Activated naive CD8-positive, alpha-beta T cell treated with anti-CD3 and anti-CD28 coated beads, Interleukin-2, amount 50 U/mL, for 16 hours (primary cell): ENCODE measurements around the gene GLRX5.

ENCODE experiments used
- DNase-seq: peaks from one replicate; pipeline ENCODE4 v3.0.0-alpha.2; 2020; ENCODE audit warnings: low read depth, low spot score

The GLRX5 gene

DNA sequence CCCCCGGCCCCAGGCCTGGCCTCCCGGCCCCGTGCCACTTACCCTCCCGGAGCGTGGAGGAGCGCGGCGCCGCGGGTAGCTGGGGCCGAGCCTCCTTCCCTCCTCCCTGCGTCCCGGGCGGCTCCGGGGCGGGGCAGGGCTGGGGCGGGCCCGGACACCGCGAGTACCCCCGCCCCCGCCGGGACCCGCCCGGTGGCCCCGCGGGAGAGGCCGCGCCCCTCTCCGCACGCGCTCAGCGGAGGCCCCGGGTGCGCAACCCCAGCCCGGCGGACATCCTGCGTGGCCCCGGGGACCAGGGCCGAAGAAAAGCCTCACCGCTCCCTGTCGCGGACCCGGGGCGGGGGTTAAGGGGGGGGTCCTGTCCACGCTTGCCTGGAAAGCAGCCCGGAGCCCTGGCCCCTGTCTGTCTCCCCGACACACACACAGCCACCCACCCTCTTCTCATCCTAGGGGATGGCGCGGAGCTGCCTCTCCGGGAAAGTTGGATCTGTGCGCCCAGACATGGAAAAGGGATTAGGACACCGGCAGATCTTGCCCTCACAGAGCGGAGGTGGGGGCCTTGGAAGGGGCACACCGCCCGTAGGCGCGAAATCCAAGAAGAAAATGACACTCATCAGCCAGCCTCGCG is 18.2 kb upstream of the GLRX5 start, which contains the start of gene SYNE3:
SYNE3 (minus strand) TSS at position 97 of the 628 bp plus-strand sequence. CDS start 40,829 bp downstream, outside the sequence.
- no peak for DNase-seq

DNA sequence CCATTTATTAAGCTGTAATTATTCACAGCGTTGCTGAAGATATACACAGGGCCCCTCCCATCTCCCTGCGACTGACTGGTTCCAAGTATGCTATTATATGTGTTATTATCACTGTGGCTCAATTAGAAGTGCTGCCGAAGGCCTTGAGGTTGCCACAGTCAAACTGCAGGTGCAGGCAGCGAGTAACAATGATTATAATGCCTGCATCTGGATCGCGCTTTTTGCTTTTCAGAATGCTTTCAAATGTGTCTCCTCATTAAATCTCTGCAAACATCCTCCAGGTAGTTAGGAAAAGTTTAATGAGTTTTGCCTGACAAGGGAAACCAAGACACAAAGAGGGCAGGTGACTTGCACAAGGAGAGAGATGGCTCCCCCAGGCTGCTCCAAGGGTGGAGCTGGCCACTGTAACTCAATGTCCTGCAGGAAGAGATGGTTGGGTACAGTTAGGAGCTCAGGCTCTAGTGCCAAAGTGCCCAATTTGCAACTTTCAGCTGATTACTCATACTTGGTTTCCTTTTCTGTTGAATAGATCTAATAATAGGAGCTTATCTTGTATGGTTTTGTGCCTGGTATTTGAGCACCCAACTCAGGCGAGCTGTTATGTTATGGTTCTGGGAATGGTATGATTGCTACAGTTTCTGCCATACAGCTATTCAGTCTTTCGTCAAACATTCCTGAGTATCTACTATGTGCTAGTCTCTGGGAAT is 16.7 kb upstream of the GLRX5 start:
- no peak for DNase-seq

DNA sequence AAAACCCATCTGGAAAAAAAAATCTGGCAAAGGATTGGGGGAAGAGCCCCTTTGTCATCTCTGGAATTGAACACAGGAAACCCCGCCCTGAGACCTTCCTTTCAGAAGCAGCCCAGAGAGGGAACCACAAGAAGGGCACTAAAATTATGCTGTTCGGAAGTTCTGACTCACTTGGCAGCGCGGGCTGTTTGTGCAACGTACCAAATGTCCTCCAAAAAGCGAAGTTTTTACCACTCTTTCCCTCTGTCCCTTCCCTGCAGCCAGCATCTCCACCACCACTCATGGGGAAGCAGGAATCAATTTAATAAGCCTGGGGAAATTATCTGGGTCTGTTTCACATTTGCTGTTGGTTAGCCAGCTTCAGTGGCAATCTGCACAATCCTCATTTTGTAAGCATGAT is 15.2 kb upstream of the GLRX5 start:
- peak; percentile 35 for DNase-seq

DNA sequence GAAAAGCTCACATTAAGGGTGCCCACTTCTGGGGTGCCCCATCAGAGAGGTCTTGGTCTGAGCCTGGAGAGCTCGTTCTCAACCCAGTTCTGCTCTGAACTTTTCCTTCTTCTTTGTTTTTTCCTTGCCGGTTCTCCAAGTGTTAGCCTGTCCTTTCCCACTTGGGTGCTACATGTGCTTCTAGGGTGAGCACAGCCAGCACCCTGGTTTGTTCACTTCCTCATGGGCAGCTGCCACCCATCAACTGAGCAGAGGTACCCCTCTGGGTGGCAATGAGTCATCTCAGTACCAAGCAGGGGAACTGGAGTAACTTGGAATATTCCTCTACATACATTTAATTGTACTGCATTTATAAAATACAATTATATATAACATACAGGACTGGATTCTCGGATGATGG is 14.5 kb upstream of the GLRX5 start:
- DNase-seq: no peak

DNA sequence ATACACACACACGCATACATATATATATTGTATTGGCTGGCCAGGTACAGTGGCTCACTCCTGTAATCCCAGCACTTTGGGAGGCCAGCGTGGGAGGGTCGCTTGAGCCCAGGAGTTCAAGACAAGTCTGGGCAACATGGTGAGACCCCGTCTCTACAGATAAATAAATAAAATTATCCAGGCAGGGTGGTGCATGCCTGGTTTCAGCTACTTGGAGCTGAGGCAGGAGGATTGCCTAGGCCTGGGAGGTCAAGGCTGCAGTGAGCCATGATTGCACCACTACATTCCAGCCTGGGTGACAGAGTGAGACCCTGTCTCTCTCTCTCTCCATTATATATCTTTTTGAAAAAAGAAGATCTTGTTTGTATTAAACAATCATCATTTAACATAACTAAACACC is 13.8 kb upstream of the GLRX5 start:
- no peak for DNase-seq

DNA sequence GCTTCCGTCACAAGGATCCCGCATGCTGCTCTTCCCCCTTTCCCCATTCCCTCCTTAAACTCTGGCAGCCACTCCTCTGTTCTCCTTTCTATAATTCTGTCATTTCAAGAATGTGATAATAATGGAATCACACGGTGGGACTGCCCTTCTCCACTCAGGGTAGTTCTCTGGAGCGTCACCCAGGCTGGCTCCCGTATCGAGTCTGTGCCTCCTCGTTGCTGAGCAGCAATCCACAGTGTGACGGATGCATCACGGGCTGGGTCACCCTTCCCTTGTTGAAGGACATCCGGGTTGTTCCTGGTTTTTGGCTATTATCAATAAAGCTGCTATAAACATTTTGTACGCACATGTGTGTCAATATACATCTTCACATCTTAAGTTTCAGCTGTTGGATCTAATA is 12.7 kb upstream of the GLRX5 start:
- DNase-seq: no peak

DNA sequence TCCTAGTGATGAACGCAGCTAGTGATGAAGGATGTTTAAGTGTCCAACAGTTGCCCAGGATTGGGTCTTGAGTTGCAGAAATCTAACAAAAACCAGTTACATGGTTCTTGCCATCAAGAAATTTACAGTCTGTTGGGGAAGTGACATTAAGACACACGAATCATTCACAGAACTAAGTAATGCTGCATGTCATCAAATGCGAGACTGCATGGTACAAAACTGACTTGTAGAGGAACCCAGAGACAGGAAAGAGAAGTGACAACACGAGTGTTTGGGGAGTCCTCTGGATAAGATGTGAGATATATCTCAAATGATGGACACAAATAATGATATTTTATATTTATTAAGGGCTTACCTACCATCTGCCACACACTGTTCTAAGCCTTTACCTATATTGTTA is 12.3 kb upstream of the GLRX5 start:
- DNase-seq: no peak

DNA sequence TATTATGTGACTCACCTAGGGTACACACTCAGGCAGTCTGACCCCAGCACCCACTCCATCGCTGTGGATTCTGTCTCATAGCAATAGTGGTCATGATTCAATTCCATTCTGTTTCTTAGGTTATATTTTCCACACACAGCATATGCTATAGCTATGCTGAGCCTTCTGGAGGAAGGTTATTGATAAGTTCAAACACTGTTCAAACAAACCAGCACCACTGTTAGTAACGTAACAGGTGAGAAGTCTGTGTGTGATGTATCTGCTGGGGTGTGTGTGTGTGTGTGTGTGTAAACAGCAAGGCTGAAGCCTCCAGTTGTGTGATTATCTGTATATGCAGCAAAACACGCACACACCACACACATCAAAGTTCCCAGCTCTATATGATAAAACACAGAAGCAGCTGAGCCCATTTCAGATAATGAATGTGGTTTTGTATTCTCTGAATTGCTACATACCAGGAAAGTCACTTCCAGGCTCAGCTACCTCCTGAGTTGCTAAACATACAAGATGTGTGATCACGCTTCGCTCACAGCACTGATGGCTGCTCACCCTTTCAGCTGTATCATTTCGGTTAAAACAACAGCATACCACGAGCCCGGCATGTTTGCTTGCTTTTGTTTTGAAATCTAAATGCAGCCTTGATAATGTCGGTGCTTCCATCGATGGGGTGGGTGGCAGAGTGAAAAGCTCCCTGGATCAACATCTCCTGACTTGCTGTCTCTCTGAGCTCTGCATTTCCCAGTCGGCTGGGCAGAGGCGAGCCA is 11.6 kb upstream of the GLRX5 start:
- peak; percentile 32 for DNase-seq

DNA sequence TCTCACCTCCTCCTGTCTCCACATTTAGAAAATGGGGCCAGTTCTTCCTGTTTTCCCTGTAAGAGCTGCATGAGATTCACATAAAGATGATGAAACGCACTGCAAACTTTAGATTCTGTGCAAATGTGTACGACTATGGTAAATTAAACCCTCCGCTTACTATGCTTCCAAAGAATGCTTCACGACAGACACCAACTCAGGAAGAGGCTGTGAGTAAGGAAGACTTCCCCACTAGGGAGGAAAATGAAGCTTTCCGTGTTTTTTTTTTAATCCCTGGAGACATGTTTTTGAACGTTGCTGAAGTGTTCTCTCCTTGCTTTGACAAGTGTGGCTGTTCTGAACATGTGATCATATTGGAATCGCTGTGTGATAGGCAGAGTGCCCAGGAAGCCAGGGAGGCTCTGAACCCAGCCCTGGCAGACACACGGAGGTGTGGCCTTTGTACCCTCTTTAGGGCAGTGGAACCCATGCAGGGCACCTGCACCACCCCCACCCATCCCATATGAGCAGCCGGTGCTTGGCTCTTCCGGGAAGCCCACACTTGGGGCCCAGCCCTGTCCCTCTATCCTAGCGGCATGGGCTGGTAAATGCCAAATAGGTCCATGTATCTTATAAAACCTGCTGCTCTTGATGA is 10.9 kb upstream of the GLRX5 start:
- DNase-seq: no peak

DNA sequence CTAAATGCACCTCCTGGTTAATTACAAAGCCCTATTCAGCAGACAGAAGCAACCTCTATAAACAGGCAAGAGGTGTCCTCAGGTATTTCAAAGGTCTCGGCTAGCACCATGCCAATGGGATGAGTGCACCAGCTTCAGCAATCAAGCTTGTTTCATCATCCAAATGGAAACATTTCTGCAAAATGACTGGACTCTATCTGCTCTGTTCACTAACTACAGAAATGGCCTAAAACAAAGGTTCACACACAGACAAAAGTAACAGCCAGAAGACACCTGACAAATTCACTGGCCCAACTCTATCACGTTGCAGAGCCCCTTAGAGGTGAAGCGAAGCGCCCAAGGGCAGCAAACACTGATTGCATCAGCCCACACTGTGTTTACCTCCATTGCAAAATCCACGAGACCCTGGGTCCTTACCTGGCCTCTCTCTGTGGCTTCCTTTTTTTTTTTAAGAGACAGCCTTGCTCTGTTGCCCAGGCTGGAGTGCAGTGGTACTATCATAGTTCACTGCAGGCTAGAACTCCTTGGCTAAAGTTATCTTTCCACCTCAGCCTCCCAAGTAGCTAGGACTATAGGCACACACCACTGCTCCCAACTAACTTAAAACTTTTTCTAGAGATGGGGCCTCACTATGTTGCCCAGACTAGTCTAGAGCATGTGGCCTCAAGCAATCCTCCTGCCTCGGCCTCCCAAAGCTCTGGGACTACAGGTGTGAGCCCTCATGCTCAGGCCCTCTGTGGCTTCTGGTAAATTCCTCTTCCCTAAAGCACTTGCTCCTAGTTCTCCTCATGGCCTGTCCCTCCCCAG is 9.9 kb upstream of the GLRX5 start:
- no peak for DNase-seq

DNA sequence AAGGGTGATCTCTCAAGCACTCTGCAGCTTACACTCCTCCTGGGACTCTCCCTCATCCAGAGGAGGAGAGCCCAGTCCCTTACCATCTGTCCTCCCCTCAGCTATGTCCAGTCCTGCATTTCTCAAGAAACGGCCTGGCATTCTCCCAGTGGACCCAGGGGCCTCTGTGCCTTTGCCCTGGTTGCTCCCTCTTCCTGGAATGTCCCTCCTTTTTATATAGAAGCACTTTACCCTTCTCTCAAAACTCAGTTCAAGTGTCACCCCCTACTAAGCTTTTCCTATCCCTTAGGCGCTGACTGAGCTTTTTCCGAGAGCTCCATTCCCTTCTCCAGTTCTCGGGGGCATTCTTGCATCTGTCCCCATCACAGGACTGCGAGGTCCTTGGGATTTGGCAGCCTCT is 8.9 kb upstream of the GLRX5 start:
- no peak for DNase-seq

DNA sequence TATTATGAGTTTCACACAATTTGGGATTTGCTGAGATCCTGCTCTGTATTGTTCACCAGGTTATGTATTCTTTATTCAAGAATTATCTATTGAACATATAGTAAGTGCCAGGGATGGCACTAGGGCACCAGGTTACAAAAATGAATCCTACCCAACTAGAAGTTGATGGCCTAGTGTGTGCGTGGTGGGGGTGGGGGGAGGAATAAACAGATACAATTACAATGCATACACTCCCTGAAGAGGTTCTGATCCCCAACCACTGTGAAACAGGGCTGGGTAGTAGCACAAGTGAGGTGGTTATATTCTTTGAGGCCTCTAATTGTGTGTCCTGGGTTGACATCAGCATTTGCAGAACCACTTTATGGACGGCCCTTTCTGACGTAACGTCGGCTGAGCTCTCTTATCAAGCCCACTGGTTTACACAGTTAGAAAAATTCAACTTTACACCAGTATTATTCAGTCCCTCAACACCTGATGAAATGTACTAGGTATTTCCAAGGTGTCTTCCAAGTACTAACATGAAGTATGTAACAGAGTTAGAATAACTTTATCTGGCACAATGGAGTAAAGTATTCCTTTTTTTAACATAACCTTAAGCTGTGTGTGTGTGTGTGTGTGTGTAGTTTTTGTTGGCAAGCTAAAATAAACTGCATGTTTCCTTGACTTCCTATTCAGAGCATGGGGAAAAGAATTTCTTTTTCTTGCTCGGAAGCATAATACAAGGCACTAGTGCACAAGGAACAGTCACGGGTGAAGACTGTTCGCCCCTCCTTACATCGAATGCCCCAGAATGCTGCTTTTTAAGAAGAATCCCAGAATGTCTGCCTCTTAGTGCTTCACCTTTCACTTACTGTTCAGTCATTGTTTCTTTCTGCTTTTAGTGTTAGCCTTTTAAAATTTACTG is 8.1 kb upstream of the GLRX5 start:
- no peak for DNase-seq

DNA sequence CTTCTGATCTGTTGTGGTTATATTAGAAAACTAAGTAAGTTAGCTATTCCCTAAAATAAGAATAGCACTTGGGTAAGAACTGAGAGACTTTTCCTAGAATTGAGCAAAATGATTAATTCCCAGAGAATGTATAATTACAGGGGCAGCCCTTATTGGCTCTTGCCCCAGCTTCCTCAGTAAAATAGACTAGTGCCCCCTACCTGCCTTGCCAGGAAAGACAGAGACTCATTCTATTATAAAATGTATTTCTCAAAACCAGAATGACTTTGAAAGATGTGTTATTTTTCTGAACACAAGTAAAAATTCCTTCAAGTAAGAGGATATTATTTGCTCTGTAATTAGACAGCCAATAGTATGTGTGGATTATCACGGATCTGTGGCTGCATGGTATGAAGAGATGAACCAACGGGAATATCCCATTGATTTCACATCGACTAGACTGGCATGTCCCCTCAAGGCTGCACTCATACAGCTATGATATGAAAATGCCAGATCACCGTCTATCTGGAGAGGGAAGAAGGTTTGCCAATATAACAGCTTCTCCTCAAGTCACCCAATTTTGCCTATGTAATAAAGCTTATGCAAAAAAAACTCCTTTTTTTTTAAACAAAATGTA is 7.4 kb upstream of the GLRX5 start:
- no peak for DNase-seq

DNA sequence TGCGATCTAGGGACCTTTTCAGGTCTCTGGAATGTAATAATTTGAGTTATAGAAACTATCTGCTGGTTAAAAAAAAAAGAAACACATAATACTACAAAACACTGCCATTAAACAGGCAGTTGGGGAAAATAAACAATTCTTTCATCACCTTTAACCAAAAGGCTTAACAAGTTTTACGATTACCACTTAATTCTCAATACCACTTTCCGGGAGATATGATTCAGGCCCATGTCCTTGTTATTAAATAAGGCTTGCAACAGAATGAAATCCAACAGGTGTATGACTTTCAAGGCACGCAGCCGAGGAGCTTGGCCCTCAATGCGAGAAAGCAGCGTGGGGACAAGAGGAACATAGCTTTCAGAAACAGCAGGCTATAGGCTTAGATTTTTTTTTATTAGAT is 5.6 kb upstream of the GLRX5 start:
- no peak for DNase-seq

DNA sequence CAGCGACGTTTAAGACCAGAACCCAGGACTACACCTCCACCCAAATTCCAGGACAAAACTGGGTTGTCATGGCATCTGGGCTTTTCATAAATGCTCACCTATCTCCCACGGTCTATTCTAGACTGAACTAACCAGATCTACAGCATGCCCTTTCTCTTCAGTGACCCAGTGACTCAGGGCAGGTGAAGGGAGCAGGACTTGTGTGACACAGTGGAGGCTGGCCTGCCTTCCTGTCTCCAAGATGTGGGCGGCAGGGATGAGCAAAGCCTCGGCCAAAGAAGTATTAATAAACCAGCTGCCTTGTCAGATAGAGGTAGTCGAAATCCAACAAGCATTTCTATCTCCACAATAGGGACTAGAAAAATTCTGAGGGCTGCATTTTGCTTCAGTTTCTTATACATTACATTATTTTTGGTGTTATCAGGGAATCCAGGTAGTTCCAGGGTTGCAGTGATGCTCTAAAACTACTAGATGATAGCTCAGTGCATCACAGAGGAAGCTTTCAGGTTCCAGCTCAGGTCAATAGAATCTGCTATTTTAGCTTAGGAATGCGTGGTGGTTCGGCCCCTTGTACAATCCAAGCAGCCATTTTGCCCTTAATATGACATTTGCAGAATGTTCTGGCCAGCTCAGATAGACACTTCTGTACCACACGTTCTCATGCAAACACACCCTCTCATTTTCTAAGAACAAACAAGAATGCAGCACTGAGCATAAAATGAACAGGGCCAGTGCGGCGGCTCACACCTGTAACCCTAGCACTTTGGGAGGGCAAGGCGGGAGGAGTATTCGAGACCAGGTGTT is 4.2 kb upstream of the GLRX5 start:
- DNase-seq: no peak

DNA sequence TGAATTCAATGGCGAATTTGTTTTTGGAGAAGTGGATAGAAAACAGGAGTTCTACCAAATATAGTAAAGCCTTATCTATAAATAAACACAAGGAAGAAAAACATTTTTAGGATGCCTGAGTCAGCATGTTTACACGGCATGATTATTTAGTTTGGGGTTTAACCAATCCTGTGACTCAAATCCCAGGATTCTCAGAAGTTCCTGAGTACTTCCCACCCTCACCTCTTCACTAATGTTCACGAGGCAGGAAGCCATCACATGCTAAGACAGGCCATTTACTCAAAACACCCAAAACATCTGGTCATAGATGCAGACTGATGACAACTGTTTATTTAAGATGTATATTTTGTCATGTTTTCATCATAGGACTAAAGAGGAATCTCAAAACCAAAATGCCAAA is 3.4 kb upstream of the GLRX5 start:
- no peak for DNase-seq

DNA sequence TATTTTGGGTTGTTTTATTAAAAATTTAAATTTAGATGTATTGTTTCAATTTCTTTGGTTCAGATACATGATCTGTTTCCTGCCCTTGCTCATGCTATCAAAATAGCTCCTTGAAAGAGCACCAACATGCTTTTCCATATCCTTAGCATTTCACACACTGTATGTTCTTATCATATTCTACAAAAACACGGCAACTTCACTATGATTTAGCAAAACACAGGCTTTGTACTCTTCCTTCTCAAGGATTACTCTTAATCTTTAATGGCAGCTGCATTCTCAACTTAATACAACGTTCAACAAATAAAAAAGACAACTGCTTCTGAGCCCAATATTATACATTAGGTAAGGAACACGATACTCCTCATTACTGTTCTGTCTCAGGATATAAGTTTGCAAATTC is 2.9 kb upstream of the GLRX5 start:
- no peak for DNase-seq

DNA sequence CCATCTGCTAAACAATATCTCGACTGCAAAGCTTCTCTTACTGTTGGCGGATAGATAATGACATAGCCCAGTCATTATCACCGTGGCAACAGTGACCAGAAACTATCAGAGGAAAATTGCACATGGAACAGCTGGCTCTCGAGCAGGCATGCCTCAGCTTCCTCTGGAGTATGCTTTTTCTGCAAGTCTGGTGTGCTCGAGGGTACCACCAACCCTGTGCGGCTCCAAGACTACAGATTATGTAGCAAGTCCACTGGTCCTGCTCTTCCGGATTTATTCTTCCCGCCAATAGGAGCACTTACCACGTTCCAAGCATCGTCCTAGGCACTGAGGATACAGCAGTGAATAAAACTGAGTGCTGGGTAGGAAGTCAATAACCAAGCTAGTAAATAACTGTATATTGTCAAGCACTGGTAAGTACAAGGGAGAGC is 1.4 kb upstream of the GLRX5 start:
- no peak for DNase-seq

DNA sequence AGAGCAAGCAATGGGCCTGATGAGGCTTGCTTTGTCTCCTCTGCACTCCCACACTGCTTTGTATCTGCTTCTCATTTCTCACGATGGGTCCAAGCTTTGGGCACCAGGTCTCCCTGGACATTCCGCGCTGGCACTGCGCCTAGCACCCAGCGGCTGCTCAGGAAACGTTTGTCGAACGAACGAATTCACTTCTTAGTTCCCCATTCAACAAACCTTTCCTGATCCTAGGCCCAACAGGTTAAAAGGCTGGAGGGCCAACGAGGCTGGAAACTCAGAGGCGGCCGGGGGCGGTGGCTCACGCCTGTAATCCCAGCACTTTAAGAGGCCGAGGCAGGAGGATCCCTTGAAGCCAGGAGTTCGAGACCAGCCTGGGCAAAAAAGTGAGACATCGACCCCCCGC is 1.0 kb upstream of the GLRX5 start:
- no peak for DNase-seq
